ENCODE measurements around the gene BSND.

Gene BSND

GRCh38 chr1:54967372-54967771 lies 31.4 kb upstream of the BSND start:
- no peak for DNase-seq (ENCODE audit: low read depth)
- in situ Hi-C loops (cut with HindIII; ENCODE audit: low sequenced_read_pairs): no loop called here
- no peak for TF ChIP-seq CTCF (IDR thresholded peaks at IDR 0.05; ENCODE audit: low read depth, low read length, missing control alignments)
- no peak overlapping the region for H3K4me3 ChIP-seq (ENCODE audit: low read depth, low read length)

GRCh38 chr1:54968551-54968950 lies 30.2 kb upstream of the BSND start:
- H3K4me3 ChIP-seq (ENCODE audit: low read depth, low read length): no peak overlapping the region
- no peak for TF ChIP-seq CTCF (IDR thresholded peaks at IDR 0.05; ENCODE audit: low read depth, low read length, missing control alignments)
- DNase-seq (ENCODE audit: low read depth): no peak
- in situ Hi-C loops (cut with HindIII; ENCODE audit: low sequenced_read_pairs): no loop called here

GRCh38 chr1:54969879-54970278 lies 28.9 kb upstream of the BSND start:
- no peak for TF ChIP-seq CTCF (IDR thresholded peaks at IDR 0.05; ENCODE audit: low read depth, low read length, missing control alignments)
- no peak overlapping the region for H3K4me3 ChIP-seq (ENCODE audit: low read depth, low read length)
- in situ Hi-C loops (cut with HindIII; ENCODE audit: low sequenced_read_pairs): no loop called here
- no peak for DNase-seq (ENCODE audit: low read depth)

- H3K4me3 ChIP-seq (ENCODE audit: low read depth, low read length): no peak overlapping the region
- in situ Hi-C loops (cut with HindIII; ENCODE audit: low sequenced_read_pairs): no loop called here
- no peak for DNase-seq (ENCODE audit: low read depth)
- TF ChIP-seq CTCF (IDR thresholded peaks at IDR 0.05; ENCODE audit: low read depth, low read length, missing control alignments): no peak
Measured at GRCh38 chr1:54970901-54971300, 27.8 kb upstream of the BSND start.

GRCh38 chr1:54971317-54971791 lies 27.4 kb upstream of the BSND start:
- no peak for TF ChIP-seq CTCF (IDR thresholded peaks at IDR 0.05; ENCODE audit: low read depth, low read length, missing control alignments)
- no peak overlapping the region for H3K4me3 ChIP-seq (ENCODE audit: low read depth, low read length)
- DNase-seq (ENCODE audit: low read depth): no peak
- in situ Hi-C loops (cut with HindIII; ENCODE audit: low sequenced_read_pairs): no loop called here

- no peak for DNase-seq (ENCODE audit: low read depth)
- H3K4me3 ChIP-seq (ENCODE audit: low read depth, low read length): no peak overlapping the region
- TF ChIP-seq CTCF (IDR thresholded peaks at IDR 0.05; ENCODE audit: low read depth, low read length, missing control alignments): no peak
- in situ Hi-C loops (cut with HindIII; ENCODE audit: low sequenced_read_pairs): no loop called here
Measured at GRCh38 chr1:54972436-54972835, 26.3 kb upstream of the BSND start.
